ENCODE data around the gene TP53TG5.

DNA sequence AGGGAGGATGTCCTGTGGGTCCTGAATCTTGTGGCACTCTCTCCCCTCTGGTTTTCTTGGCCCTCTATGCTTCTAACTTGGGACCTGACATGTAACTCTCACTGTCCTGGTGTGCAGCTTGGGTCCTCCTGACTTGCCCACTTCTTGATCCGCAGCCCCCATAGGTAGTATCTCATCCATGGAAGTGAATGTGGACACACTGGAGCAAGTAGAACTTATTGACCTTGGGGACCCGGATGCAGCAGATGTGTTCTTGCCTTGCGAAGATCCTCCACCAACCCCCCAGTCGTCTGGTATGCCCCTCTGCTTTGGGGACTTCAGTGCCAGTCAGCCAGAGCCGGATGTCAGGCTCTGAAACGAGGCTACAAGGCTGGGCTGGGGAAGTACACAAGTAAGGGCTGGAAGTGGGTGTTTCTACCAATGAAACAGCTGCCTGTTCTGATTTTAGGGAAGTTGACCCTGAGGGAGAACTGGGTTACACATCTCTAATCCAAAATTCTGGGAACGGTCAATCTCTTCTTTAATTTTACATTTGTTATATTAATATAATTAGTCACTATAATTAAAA is 30.6 kb upstream of the TP53TG5 start:
- TF ChIP-seq, protein P1, sequence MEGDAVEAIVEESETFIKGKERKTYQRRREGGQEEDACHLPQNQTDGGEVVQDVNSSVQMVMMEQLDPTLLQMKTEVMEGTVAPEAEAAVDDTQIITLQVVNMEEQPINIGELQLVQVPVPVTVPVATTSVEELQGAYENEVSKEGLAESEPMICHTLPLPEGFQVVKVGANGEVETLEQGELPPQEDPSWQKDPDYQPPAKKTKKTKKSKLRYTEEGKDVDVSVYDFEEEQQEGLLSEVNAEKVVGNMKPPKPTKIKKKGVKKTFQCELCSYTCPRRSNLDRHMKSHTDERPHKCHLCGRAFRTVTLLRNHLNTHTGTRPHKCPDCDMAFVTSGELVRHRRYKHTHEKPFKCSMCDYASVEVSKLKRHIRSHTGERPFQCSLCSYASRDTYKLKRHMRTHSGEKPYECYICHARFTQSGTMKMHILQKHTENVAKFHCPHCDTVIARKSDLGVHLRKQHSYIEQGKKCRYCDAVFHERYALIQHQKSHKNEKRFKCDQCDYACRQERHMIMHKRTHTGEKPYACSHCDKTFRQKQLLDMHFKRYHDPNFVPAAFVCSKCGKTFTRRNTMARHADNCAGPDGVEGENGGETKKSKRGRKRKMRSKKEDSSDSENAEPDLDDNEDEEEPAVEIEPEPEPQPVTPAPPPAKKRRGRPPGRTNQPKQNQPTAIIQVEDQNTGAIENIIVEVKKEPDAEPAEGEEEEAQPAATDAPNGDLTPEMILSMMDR (IDR thresholded peaks at IDR 0.05), result no peak
- TF ChIP-seq POLR2A (IDR thresholded peaks at IDR 0.05), result no peak

All from right lobe of liver (tissue), 4 donors.